AG04450 (cell line): ENCODE data around the gene SH3GLB1. TPM values are rescaled to one million over a fixed set of nuclear protein-coding genes. Genes with fewer than 3 reads are reported as not detected.

Experiments
- CTCF ChIA-PET: fragments of 300-600, 350-600 bp; formaldehyde crosslinking; extraction: SDS; loops from one replicate; lab custom pipeline; 2022; ENCODE audit warnings: antibody characterized with exemption, inconsistent platforms; lab: Charles Lee
- POLR2A ChIA-PET: fragments of 350-600 bp; formaldehyde crosslinking; extraction: SDS; loops from one replicate; lab custom pipeline; 2021; ENCODE audit warnings: antibody characterized with exemption, inconsistent platforms; lab: Yijun Ruan, JAX
- DNase-seq: peaks from one replicate; pipeline ENCODE4 v3.0.0-alpha.2; 2011; ENCODE audit warnings: low read depth, low spot score
- H3K27ac ChIP-seq: one replicate; pipeline ENCODE4 v1.5.1; 2012; ENCODE audit warnings: low read depth, low read length, control low read depth
- H3K27me3 ChIP-seq: one replicate; pipeline ENCODE4 v1.6.0; 2012; ENCODE audit warnings: low read length; ENCODE audit not compliant: control insufficient read depth, insufficient read depth
- H3K4me3 ChIP-seq: 2 replicates; pipeline ENCODE4 v1.5.1; 2011; ENCODE audit warnings: mild to moderate bottlenecking, low read depth, low read length, control low read depth
- H3K9me3 ChIP-seq: 2 replicates; pipeline ENCODE4 v1.5.1; 2012; ENCODE audit warnings: low read length; ENCODE audit not compliant: control insufficient read depth, insufficient read depth
- polyA plus RNA-seq: library from polyadenylated mRNA; depleted of rRNA; stranded (reverse); fragments of >200 nt; gene quantifications from 2 replicates; pipeline ENCODE4 v1.2.3, GENCODE V29; 2011; rRNA removed
- TF ChIP-seq, protein P1 (sequence below): IDR thresholded peaks from 2 replicates; pipeline ENCODE4 v1.5.1; 2011; ENCODE audit warnings: low read depth, low read length, control low read depth, inconsistent platforms

The SH3GLB1 gene
- polyA plus RNA-seq, 1 experiment = 75.9 TPM

DNA sequence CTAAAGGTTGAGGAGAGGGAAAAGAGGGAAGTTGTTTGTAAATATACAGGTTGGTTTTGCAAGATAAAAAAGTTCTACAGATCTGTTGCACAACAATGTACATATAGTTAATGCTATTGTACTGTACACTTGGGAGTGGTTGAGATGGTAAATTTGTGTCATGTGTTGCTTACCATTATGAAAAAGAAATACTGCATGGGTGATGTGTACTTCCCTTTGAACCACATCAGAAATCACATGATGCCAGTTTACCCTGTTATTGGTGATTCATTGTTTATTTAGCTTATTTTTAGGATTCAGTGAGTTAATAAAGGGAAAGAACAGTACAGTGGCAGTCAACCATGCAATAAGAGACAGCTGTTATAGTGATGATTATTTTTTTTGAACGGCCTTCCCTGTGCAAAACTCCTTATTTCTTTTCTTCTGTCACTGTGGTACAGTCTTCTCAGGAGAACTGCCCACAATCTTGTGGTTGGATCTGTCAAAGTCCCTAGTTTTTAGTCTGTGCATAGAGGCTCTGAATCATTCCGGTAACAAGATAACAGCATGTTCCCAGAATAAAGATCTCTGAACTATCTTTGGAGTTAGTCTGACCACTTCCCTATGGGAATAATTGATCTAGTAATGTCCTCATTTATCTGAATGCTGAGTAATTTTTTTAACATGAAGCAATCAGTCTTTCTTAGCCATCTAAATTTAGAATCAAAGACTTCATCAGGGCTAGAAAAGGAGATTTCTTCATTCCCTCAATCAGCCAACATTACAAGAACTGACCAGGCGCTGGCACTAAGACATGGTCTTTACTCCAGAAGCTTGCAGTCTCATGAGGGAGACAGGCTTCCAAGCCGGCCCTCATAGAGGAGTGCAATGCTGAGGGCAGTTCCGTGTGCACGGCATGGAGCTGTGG is 84.2 kb downstream of the SH3GLB1 start:
- CTCF ChIA-PET = interaction anchor here (0.5 to 1.7 kb wide), 2 partner anchors 8 to 307 kb away, joined by 3 to 5 read pairs; no protein-coding TSS in a partner anchor
- no peak for DNase-seq
- TF ChIP-seq, protein P1, sequence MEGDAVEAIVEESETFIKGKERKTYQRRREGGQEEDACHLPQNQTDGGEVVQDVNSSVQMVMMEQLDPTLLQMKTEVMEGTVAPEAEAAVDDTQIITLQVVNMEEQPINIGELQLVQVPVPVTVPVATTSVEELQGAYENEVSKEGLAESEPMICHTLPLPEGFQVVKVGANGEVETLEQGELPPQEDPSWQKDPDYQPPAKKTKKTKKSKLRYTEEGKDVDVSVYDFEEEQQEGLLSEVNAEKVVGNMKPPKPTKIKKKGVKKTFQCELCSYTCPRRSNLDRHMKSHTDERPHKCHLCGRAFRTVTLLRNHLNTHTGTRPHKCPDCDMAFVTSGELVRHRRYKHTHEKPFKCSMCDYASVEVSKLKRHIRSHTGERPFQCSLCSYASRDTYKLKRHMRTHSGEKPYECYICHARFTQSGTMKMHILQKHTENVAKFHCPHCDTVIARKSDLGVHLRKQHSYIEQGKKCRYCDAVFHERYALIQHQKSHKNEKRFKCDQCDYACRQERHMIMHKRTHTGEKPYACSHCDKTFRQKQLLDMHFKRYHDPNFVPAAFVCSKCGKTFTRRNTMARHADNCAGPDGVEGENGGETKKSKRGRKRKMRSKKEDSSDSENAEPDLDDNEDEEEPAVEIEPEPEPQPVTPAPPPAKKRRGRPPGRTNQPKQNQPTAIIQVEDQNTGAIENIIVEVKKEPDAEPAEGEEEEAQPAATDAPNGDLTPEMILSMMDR = no peak
- POLR2A ChIA-PET = interaction anchor here (0.6 kb wide), 1 partner anchor 540 kb away, joined by 4 read pairs; the partner anchor contains the start of gene LMO4
- Histone ChIP-seq H3K27ac (peak overlapping the region; percentile 63), H3K27me3 (no peaks in the 10 kb centered on the region), H3K4me3 (no peak overlapping the region), H3K9me3 (no peaks in the 10 kb centered on the region)

DNA sequence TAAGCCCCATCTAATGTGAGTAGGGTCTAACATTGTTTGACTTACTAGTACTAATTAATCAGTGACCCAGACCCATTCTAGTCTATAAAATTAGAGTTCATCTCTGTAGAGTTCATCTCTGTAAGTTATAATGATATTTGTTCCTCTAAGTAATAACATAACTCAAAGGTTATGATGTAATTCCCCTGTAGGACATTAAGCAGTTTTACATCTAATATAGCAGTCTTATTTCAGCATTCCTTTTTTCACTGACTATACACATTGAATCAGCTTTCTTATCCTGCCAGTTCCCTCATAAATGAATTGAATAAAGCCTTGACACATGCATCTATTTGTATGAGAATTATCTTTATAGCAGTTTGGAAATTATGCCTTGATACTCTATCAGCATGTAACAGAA is 90.9 kb downstream of the SH3GLB1 start:
- TF ChIP-seq, protein P1 = no peak
- ChIA-PET POLR2A (no interaction called here), CTCF (no interaction called here)
- Histone ChIP-seq H3K9me3 (no peaks in the 10 kb centered on the region), H3K27ac (no peak overlapping the region), H3K27me3 (no peaks in the 10 kb centered on the region), H3K4me3 (no peak overlapping the region)
- no peak for DNase-seq

Other genes starting within 250 kb of the SH3GLB1 start
- not detected in 2 replicates for gene CLCA1, start 235.6 kb upstream of the SH3GLB1 start, polyA plus RNA-seq
- gene CLCA4, start 157.5 kb upstream of the SH3GLB1 start, polyA plus RNA-seq = not detected in 2 replicates
- 248 and 358 TPM in 2 replicates for gene SELENOF, start 209.6 kb downstream of the SH3GLB1 start, polyA plus RNA-seq
- gene HS2ST1, start 210.1 kb downstream of the SH3GLB1 start, polyA plus RNA-seq = 19.8 and 22.4 TPM in 2 replicates